HG03565 (cell line): ENCODE data around the gene CRKL.
"Not testable (repeated sequence)": the region's sequence is repeated elsewhere in the genome, so short reads cannot be mapped to it uniquely, and the experiment has no call there.

Experiments used
- ATAC-seq: cut with Tn5 transposase; IDR thresholded peaks from one replicate; pipeline ENCODE4 v1.9.1; 2021; ENCODE audit warnings: mild to moderate bottlenecking, moderate library complexity; ENCODE audit not compliant: unreplicated experiment

Gene CRKL

DNA sequence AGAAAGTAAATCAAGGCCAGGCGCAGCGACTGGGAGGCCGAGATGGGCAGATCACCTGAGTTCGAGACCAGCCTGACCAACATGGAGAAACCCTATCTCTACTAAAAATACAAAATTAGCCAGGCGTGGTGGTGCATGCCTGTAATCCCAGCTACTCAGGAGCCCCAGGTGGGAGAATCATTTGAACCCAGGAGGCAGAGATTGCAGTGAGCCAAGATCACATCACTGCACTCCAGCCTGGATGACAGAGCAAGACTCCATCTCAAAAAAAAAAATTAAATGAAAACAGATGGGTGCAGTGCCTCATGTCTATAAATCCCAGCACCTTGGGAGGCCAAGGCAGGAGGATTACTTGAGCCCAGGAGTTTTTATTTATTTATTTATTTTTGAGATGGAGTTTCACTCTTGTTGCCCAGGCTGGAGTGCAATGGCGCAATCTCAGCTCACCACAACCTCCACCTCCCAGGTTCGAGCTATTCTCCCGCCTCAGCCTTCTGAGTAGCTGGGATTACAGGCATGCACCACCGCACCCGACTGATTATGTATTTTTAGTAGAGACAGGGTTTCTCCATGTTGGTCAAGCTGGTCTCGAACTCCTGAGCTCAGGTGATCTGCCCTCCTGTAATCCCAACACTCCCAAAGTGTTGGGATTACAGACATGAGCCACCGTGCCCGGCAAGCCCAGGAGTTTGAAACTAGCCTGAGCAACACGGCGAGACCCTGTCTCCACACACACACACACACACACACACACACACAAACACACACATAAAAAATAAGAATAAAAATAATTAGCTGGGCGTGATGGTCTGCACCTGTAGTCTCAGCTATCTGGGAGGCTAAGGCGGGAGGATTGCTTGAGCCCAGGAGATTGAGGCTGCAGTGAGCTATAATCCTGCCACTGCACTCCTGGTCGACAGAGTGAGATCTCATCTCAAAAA, 15.8 kb upstream of the CRKL start:
- ATAC-seq: not testable (repeated sequence)

DNA sequence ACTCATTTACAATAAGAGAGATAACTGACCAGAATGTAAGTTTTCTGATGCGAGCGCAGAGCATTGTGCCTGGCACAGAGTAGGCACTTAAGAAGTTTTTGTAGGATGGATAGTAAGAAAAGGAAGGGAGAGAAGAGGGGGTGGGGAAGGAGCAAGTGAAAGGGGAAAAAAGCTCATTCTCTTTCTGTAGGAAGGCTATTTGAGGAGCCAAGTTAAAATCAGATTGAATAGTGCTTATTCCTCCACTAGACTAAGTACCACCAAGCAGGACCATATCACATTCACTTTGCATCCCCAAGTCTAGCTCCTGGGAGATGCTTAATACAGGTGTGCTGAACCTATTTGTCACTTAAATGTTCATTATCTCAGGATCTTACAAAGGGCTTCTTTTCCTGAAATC, 14.1 kb upstream of the CRKL start:
- ATAC-seq: no peak

DNA sequence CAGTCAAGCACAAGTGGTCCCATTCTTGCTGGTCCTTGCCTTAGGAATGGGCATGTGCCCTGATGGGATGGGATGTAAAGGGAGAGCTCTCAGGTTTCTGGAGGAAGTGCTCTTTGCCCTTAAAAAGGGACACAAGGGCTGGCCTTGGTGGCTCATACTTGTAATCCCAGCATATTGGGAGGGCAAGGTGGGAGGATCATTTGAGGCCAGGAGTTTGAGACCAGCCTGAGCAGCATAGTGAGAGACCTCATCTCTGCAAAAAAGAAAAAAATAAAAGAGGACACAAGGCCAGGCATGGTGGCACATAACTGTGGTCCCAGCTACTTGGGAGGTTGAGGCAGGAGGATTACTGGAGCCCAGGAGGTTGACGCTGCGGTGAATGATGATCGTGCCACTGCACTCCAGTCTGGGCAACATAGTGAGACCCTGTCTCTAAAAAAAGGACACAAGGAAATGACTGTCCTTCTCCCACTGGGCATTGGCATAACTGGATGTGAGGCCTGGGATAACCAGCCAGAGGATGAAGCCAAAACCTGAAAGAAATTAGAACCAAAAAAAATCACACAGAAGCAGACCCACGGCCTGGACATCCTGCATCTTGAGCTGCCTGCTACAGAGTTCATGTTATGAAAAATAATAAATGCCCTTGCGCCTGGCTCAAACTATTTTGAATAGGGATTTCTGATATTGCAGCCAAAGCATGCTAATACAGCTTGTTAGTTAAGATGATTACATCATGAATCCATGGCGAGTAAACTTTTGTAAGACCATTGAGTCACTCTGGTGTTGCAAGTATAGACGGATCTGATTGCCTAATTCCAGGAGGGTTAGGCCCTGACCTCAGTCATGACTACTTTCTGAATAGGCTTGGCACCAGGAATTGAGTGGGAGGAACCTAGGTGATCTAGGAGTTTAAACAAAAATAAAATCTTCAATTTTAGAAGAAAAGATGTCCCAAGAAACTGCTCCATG, 12.9 kb upstream of the CRKL start:
- ATAC-seq: no peak

DNA sequence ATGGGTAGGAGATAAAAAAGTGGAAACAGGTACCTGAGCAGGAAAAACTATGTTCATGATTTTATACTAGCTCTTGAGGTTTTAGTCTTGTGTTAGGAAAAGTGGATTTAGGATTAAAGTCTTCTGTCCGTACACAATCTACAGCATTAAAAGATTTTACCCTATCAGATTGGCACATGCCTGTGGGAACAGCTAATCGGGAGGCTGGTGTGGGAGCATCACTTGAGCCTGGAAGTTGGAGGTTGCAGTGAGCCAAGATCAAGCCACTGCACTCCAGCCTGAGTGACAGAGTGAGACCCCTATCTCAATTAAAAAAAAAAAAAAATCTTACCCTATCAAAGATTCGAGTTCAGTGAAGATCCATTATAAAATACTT, 12.2 kb upstream of the CRKL start:
- no peak for ATAC-seq

DNA sequence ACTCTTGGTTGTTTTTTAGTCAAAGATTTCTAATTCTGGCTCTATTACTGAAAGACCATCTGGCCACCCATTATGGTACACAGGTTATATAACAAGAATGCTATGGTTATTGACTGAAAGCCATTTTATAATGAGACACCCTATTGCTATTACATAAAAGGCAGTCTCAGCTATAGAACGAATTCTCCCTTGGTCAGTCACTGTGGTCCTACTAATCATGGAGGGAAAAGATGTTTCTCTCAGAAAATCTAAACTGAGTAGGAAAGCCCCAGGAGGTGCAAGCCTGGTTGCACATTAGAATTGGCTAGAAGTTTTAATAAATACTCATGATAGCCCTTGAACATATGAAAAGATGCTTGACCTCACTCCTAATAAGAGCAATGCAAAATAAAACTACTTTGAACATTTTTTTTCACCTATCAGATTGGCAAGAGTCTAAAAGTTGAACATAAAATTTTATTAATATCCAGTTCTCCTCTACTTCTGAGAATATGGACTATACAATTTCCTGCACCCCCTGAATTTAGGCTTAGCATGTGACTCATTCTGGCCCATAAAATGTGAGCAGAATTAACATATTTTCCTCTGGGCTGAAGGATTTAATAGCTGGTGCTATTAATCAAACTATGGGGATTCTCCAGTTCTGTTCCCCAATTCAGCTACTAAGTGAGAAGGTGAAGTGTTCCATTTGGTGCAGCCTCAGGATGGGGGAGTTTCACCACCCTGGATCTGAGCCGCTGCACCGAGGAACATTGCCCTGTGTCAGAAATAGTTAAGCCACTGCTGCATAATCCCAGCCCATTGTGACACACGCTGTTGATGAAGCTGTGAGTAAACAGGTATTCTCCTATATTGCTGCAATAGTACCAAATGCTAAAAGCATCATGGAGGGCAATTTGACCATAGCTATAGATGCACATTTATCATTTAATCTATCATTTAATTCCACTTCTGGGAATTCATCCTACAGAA, 11.5 kb upstream of the CRKL start:
- ATAC-seq: no peak

DNA sequence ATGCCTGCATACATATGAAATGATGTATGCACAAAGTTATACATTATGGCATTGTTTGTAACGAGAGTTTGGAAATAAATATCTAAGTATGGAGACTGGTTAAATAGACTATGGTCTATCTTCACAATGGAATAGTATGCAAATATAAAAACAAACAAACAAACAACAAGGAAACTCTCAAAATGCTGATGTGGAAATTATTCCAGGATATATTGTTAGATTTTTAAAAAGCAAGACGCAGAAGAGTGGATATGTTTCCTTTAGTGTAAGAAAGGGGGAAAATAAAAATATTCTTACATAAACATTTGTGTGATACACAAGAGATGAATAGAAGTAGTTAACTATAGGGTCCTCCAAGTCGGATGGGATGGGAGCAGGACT, 10.8 kb upstream of the CRKL start:
- no peak for ATAC-seq

DNA sequence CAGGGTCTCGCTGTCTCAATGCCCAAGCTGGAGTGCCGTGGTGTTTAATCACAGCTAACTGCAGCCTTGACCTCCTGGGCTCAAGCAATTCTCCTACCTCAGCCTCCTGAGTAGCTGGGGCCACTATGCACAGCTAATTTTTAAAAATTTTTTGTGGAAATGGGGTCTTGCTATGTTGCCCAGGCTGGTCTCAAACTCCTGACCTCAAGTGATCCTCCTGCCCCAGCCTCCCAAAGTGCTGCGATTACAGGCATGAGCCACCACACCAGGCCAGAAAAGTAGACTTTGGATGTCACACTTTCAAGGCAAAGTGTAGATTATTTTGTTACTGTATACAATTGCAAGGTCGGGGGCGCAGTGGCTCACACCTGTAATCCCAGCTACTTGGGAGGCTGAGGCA, 8.5 kb upstream of the CRKL start:
- not testable (repeated sequence) for ATAC-seq

DNA sequence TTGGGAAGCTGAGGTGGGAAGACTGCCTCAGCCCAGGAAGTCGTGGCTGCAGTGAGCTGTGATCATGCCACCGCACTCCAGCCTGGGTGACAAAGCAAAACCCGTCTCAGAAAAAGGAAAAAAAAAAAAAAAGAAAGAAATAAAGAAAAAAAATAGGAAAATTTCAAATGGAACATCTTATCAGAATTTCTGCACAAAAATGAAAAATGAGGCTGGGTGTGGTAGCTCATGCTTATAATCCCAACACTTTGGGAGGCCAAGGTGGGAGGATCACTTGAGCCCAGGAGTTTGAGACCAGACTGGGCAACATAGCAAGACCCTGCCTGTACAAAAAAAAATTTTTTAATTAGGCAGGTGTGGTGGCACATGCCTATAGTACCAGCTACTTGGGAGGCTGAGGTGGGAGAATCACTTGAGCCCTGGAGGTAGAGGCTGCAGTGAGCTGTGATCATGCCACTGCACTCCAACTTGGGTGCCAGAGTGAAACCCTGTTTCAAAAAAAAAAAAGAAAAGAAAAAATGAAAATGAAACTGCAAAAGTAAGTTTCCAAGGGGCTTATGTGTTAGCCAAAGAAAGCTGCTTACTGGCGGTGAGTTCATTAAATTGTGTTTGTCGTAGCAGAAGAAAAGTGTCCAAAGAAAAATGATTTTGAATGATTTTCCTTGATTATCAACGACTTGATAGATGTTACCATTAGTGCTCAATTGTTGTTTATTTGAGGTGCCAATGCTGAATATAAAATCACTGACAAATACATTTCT, 7.5 kb upstream of the CRKL start:
- ATAC-seq: no peak

DNA sequence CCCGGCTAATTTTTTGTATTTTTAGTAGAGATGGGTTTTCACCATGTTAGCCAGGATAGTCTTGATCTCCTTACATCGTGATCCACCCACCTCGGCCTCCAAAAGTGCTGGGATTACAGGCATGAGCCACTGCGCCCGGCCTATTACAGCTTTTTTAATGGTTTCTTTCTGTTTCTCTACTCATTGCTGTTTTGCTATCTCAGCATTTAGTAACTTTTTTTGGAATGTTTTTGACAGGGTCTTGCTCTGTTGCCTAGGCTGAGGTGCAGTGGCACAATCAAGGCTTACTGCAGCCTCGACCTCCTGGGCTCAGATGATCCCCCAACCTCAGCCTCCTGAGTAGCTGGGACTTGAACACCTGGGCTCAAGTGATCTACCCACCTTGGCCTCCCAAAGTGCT, 4.7 kb upstream of the CRKL start:
- ATAC-seq: no peak

DNA sequence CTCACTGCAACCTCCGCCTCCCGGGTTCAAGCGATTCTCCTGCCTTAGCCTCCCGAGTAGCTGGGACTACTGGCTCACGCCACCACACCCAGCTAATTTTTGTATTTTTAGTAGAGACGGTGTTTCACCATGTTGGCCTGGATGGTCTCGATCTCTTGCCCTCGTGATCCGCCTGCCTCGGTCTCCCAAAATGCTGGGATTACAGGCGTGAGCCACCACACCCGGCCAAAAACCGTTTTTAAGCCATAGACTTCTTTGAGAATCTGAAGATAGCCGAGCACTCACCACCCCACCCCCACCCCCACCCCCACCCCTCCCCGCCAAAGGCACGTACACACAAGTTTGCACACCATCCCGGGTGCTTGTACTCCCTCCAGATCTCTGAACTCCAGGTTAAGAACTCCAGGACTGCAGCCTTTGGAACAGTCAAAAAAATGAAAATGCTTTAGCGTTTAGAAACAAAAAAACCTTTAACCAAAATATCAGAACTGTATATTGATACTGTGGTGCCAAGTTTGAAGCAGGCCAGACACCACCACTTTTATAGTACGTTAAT, 1.5 kb downstream of the CRKL start:
- no peak for ATAC-seq

DNA sequence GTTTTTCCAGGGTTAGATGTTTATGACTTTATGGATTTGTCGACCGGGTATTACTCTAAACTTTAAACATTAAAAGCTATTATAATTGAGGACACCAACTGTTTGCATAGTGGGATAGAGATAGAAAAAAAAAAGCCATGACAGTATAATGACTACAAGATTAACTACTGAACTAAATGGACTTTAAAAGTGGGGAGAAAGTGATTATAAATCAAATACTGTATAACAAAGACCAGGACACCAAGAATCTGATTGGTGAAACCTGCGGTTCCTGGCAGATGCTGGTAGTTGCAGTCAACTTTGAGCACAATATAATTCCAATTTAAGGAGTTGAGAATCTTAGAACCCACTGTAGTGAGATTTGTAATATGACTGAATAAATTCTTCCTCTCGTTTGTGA, 2.5 kb downstream of the CRKL start:
- ATAC-seq: no peak

DNA sequence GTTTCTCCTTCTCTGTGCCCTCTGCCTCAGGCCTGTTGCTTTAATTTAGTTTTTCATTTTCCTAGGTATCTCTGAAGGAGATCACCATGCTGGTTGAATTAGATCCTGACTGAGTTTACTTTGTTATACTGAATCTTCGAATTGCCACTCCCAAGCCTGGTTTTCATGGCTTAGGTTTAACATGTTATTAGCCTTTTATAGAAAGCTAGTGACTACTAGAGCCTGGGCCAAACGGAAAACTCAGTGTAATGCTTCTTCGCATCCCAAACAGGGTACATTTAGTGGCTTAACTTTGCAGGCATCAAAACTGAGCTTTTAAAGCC, 3.6 kb downstream of the CRKL start:
- no peak for ATAC-seq

DNA sequence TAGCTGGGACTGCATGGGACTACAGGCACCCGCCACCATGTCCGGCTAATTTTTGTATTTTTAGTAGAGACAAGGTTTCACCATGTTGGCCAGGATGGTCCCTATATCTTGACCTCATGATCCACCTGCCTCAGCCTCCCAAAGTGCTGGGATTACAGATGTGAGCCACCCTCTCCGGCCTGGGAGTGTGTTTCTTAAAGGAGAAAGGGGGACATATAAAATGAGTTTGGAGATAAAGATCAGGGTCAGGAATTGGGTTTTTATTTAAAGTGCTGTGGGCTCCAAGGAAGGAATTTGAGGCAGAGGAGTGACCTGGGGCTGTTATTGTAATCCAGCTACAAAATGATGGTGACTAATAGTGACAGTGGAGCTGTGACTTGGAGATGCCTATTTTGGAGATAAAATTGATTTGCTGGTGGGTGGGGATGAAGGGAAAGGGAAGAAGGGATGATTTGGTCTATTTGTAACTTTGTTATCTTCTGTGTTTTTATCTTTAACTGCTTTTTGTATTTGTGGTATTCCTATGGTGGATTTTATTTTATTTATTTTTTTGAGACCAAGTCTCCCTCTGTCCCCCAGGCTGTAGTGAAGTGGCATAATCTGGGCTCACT, 5.0 kb downstream of the CRKL start:
- no peak for ATAC-seq

DNA sequence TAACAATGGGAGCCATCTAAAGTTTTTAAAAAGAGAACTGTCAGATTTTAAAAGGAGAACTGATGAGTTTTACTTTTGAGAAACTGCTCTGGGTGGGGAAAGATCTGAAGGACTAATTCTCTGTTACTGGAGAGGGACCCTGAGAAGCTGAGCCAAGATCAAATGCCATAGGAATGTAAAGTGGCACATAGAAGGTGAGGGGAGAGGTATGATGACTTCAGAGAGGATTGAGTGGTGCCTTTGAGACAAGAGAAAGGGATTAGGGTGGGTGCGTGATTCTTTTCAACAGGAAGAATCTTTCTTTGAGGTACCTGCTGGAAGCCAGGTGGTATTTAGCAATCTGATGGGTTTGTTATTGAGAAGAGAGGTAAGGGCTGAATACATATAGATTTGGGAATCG, 9.0 kb downstream of the CRKL start:
- no peak for ATAC-seq

DNA sequence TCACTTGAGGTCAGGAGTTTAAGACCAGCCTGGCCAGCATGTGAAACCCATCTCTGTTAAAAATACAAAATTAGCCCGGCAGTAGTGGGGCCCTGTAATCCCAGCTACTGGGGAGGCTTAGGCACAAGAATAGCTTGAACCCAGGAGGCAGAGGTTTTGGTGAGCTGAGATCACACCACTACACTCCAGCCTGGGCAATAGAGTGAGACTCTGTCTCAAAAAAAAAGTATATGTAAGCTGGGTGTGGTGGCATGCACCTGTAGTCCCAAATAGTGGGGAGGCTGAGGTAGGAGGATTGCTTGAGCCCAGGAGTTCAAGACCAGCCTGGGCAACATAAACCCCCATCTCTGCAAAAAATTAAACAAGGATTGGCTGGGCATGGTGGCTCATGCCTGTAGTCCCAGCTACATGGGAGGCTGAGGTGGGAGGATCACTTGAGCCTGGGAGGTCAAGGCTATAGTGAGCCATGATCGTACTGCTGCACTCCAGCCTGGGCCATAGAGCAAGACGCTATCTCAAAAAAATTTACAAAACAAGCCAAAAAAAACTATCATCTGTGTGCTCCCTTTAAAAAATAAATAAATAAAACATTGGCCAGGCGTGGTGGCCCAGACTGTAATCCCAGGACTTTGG, 10.8 kb downstream of the CRKL start:
- ATAC-seq: no peak

DNA sequence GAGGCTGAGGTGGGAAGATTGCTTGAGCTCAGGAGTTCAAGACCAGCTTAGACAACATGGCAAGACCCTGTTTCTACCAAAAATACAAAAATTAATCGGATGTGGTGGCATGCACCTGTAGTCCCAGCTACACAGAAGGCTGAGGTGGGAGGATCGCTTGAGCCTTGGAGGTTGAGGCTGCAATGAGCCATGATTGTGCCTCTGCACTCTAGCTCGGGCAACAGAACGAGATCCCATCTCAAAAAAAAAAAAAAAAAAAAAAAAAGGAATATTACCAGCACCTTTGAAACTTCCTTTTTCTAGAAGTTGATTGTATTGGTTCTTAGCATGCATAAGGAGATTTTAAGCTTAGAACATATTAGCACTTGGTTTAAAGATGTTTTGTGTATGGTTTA, 11.4 kb downstream of the CRKL start:
- no peak for ATAC-seq

DNA sequence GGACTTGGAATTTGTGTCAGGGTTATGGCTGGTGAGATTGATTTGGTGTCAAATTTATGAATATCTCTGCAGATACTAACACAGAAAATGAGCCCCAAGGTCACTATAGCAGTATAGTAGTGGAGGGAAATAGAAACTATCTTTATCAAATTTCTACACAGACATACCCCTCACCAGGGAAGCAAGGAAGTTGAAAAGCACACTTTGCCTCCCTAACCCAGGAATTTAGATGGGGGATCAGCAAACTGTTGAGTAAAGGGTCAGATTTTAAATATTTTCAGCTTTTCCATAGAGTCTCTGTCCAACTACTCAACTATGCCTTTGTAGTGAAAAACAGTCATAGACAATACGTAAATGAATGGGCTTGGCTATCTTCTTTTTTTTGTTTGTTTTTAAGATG, 12.8 kb downstream of the CRKL start:
- no peak for ATAC-seq

DNA sequence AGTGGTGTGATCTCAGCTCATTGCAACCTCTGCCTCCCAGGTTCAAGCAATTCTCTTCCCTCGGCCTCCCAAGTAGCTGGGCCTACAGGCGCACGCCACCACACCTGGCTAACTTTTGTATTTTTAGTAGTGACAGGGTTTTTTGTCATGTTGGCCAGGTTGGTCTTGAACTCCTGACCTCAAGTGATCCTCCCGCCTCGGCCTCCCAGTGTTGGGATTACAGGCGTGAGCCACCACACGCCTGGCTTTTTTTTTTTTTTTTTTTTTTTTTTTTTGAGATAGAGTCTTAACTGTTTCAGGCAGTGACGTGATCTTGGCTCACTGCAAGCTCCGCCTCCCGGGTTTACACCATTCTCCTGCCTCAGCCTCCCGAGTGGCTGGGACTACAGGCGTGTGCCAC, 13.2 kb downstream of the CRKL start:
- ATAC-seq: not testable (repeated sequence)

DNA sequence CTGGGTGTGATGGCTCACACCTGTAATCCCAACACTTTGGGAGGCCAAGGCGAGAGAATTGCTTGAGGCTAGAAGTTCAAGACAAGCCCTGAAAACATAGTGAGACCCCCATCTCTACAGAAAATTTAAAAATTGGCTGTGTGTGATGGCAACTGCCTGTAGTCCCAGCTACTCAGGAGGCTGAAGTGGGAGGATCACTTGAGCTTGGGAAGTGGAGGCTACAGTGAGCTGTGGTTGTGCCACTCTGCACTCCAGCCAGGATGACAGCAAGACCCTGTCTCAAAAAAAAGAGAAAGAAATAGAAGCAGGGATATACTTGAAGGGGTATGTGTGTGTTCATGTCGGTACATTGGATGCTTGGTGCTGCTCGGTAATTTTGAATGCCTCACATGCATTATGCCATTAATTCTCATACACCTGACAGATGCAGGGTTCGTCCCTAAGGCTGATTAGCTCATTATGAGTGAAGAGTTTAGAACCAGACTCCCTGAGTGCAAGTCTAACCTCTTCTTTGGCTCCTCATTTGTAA, 14.0 kb downstream of the CRKL start:
- no peak for ATAC-seq
